ENCODE measurements around the gene LRRC7.

The LRRC7 gene

DNA sequence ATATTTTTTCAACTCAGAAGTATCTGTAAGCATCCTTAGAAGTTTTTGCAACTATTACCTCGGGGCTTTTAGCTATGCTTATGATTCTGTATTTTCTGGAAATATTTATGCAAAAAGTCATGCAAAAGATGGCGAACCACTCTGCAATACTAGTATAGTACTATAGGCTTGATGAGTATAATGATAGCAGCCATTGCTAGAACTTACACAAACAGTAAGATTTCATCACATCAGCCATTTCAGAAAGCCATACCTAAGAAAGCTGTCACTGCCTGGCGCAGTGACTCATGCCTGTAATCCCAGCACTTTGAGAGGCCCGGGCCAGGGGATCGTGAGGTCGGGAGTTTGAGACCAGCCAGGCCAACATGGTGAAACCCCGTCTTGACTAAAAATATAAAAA lies 227.1 kb downstream of the LRRC7 start:
- ChIA-PET POLR2A (no interaction called here), CTCF (no interaction called here)
- no peak overlapping the region for H3K4me3 ChIP-seq (ENCODE audit: low read depth, low read length)
- TF ChIP-seq, protein P1, sequence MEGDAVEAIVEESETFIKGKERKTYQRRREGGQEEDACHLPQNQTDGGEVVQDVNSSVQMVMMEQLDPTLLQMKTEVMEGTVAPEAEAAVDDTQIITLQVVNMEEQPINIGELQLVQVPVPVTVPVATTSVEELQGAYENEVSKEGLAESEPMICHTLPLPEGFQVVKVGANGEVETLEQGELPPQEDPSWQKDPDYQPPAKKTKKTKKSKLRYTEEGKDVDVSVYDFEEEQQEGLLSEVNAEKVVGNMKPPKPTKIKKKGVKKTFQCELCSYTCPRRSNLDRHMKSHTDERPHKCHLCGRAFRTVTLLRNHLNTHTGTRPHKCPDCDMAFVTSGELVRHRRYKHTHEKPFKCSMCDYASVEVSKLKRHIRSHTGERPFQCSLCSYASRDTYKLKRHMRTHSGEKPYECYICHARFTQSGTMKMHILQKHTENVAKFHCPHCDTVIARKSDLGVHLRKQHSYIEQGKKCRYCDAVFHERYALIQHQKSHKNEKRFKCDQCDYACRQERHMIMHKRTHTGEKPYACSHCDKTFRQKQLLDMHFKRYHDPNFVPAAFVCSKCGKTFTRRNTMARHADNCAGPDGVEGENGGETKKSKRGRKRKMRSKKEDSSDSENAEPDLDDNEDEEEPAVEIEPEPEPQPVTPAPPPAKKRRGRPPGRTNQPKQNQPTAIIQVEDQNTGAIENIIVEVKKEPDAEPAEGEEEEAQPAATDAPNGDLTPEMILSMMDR (IDR thresholded peaks at IDR 0.05; ENCODE audit: insufficient read depth, low read length, missing control alignments) = no peak
- no peak for DNase-seq (ENCODE audit: low read depth, low spot score)

DNA sequence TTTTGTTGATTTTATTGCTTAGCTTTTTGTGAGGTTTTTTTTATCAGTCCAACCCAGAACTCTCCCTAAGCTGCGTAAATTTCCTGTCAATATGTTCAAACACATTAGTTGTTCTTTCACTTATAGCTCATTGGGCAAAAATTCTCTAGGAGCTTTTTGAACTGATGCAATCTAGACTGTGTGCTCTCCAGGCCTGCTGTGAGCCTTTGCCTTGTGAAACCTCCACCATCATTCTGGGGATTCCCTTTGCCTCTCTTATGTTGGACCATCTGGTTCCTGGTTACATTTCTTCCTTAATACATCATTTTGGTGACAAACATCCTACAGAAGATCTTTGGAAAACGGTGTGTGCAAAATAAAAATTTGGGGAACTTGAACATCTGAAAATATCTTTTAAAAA lies 247.2 kb downstream of the LRRC7 start:
- no peak for DNase-seq (ENCODE audit: low read depth, low spot score)
- POLR2A ChIA-PET = no interaction called here

DNA sequence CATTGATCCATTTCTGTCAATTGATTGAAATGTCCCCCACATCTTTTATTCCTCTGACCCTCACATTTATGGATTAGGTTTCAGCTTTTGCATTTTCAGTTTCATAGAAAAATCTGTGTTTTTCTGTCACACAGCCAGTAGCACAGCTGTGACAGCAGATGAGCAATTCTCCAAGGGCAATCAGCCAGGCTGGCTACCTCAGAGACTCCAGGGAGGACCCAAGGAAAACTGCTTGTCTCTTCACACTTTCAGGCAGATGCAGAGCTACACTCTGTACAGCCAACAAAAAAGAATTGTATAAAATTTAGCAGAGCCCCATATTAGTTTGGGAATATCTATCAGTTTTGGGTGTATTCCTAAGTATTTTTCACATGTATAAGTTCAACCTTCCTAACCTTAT lies 257.2 kb downstream of the LRRC7 start:
- ChIA-PET CTCF (no interaction called here), POLR2A (no interaction called here)
- H3K4me3 ChIP-seq (ENCODE audit: low read depth, low read length) = no peak overlapping the region
- DNase-seq (ENCODE audit: low read depth, low spot score) = no peak
- TF ChIP-seq, protein P1 (IDR thresholded peaks at IDR 0.05; ENCODE audit: insufficient read depth, low read length, missing control alignments) = no peak

More for the DNA sequence above, 247.2 kb downstream of the LRRC7 start:
- TF ChIP-seq, protein P1 (IDR thresholded peaks at IDR 0.05; ENCODE audit: insufficient read depth, low read length, missing control alignments) = no peak
- CTCF ChIA-PET = no interaction called here
- H3K4me3 ChIP-seq (ENCODE audit: low read depth, low read length) = no peak overlapping the region

DNA sequence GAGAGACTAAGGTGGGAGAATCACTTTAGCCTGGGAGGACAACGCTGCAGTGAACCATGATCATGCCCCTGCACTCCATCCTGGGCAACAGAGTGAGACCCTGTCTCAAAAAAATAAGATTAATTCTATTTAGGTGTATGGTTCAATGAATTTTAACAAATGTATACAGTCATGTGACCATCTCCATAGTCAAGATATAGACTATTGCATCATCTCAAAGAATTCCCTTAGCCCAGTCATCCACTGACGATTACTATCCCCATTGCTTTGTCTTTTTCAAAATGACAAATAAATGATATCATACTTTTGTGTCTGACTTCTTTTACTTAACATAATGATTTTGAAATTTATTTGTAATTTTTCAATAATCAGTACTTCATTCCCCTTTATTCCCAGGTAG lies 260.0 kb downstream of the LRRC7 start:
- TF ChIP-seq, protein P1 (IDR thresholded peaks at IDR 0.05; ENCODE audit: insufficient read depth, low read length, missing control alignments) = no peak
- DNase-seq (ENCODE audit: low read depth, low spot score) = no peak
- ChIA-PET CTCF (no interaction called here), POLR2A (no interaction called here)
- H3K4me3 ChIP-seq (ENCODE audit: low read depth, low read length) = no peak overlapping the region

DNA sequence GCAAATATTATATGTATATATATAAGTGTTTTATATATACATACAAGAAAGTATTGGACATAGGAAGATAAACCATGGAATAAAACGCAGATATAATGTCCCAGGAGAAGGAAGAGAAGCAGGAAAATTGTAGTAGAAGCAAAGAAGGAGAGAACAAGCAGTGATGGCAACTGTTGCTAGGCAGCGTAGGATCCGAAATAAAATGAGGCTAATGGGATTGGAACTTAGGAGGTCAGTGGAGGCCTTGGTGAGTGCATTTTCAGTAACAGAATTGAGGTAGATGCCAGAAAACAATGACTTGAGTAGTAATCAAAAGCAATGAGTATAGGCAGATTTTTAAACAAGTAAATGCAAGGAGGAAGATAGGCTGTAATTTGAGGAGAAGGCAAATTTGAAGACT lies 265.8 kb downstream of the LRRC7 start:
- ChIA-PET POLR2A (no interaction called here), CTCF (no interaction called here)
- DNase-seq (ENCODE audit: low read depth, low spot score) = no peak
- TF ChIP-seq, protein P1 (IDR thresholded peaks at IDR 0.05; ENCODE audit: insufficient read depth, low read length, missing control alignments) = no peak
- no peak overlapping the region for H3K4me3 ChIP-seq (ENCODE audit: low read depth, low read length)

DNA sequence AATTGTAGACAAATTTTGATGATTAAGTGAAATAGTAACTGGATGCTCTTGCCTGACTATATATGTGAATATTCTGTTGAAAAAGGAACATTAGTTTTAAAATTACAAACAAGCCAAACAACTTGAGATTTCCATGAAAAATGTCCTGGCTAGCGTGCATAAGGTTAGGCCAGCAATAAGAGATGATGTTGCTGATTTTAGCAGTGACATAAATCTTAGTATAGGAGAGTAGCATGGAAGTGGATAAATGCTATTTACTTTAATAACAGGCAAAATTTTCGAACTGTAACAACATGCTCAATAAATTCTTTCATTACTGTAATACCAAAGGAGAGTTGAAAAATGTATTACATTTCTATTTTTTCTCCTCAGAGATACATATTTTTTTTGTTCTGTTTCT lies 266.6 kb downstream of the LRRC7 start:
- TF ChIP-seq, protein P1 (IDR thresholded peaks at IDR 0.05; ENCODE audit: insufficient read depth, low read length, missing control alignments) = no peak
- POLR2A ChIA-PET = no interaction called here
- CTCF ChIA-PET = no interaction called here

More for the DNA sequence above, 266.6 kb downstream of the LRRC7 start:
- no peak overlapping the region for H3K4me3 ChIP-seq (ENCODE audit: low read depth, low read length)
- DNase-seq (ENCODE audit: low read depth, low spot score) = no peak
